Tibial nerve (tissue), 4 donors: ENCODE data around the gene TGM2. TPM values are rescaled to one million over a fixed set of nuclear protein-coding genes. Genes with fewer than 3 reads are reported as not detected.
A peak's percentile ranks its signal among the peaks of the same experiment; 100 is the strongest.

Experiments
- DNase-seq, 2 donors: peaks; one replicate each; pipeline ENCODE4 v3.0.0-alpha.2; 2019; ENCODE audit warnings: low spot score in 2 of 2
- H3K27ac ChIP-seq, 4 donors: fragments of 200-600 bp; sonication (generic) in 3 of 4; one replicate each; pipeline ENCODE4 v1.5.1; 2017 to 2019; ENCODE audit warnings: mild to moderate bottlenecking in 1 of 4
- H3K27me3 ChIP-seq, 2 donors: fragments of 200-600 bp; sonication (generic) in 1 of 2; one replicate each; pipeline versions ENCODE4 v1.5.1 to v1.6.0; 2017 to 2019
- H3K36me3 ChIP-seq, 3 donors: fragments of 200-600 bp; sonication (generic); one replicate each; pipeline ENCODE4 v1.5.1; 2018 to 2019
- H3K4me1 ChIP-seq, 4 donors: fragments of 200-600 bp; sonication (generic) in 3 of 4; one replicate each; pipeline ENCODE4 v1.5.1; 2017 to 2019
- H3K4me3 ChIP-seq, 4 donors: fragments of 200-600 bp; sonication (generic) in 3 of 4; one replicate each; pipeline ENCODE4 v1.5.1; 2017 to 2019; ENCODE audit warnings: mild to moderate bottlenecking in 1 of 4, moderate library complexity in 1 of 4
- H3K9me3 ChIP-seq, 4 donors: fragments of 200-600 bp; sonication (generic) in 3 of 4; one replicate each; pipeline ENCODE4 v1.5.1; 2017 to 2019
- EP300 ChIP-seq, 2 donors: sonication (generic); formaldehyde crosslinking; IDR thresholded peaks; one replicate each; pipeline ENCODE4 v1.6.1; 2017; ENCODE audit warnings: antibody characterized with exemption in 2 of 2, mild to moderate bottlenecking in 1 of 2
- POLR2A ChIP-seq, 2 donors: fragments of 450-650 bp; IDR thresholded peaks; one replicate each; pipeline ENCODE4 v1.6.1; 2017; ENCODE audit warnings: antibody characterized with exemption in 2 of 2, mild to moderate bottlenecking in 2 of 2, moderate library complexity in 2 of 2
- WGBS, 2 donors: methylation state at CpG; one replicate each; pipeline ENCODE4 v1.1.5; 2018; 5-methylcytosine and 5-hydroxymethylcytosine counted together
- total RNA-seq, 4 donors: library from RNA; depleted of rRNA; stranded (reverse); fragments of >200 nt; gene quantifications; one replicate each; pipeline ENCODE4 v1.1.0, GENCODE V29; 2016
- TF ChIP-seq, protein P1 (sequence below), 5 experiments: fragments of 200-600 bp in 3 of 5; fragments of 450-650 bp in 2 of 5; sonication (generic) in 3 of 5; IDR thresholded peaks; one replicate each; pipeline ENCODE4 v1.5.1; 2016 to 2019; ENCODE audit warnings: antibody characterized with exemption in 5 of 5, mild to moderate bottlenecking in 3 of 5, moderate library complexity in 2 of 5

TGM2 gene
- total RNA-seq, 4 donors from 2014 or later: 17.0 to 87.6 (median 55.8) TPM

DNA sequence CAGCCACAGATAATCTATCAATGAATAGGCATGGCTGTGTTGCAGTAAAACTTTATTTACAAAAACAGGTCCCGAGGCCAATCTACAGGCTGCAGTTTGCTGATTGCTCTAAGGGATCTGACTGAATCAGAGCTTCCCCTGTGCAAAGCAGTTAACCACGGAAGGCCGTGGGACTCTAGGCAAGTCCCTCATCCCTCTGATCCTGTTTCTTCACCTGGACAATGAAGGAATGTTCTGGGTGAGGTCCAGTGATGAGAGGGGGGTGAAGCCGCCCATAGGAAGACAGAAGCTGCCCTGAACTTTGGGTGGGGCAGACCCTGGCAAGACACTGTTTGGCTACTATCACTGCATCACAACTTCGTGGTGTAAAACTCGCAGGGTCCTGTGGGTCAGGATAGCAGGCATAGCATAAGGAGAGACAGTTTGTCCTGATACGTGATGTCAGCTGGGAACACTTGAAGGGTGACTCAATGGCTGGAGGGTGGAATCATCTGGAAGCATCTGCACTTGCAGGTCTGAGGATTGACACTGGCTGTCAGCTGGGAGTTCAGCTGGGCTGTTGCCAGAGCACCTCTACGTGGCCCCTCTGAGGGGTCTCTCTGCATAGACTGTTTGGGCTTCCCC is 33.3 kb upstream of the TGM2 start:
- WGBS, 2 donors: 78 to 89% methylated on average over 5 to 8 of the region's 8 CpGs
- Histone ChIP-seq H3K4me1 (peaks cover 0 to 13% (median 0%) of the 10 kb centered on the region in 4 donors), H3K9me3 (no peaks in the 10 kb centered on the region), H3K36me3 (no peaks in the 10 kb centered on the region), H3K27ac (no peak overlapping the region), H3K4me3 (no peak overlapping the region), H3K27me3 (no peaks in the 10 kb centered on the region)
- DNase-seq: no peak
- TF ChIP-seq POLR2A (IDR thresholded peaks at IDR 0.05) (no peak), EP300 (IDR thresholded peaks at IDR 0.05) (no peak)
- TF ChIP-seq, protein P1, sequence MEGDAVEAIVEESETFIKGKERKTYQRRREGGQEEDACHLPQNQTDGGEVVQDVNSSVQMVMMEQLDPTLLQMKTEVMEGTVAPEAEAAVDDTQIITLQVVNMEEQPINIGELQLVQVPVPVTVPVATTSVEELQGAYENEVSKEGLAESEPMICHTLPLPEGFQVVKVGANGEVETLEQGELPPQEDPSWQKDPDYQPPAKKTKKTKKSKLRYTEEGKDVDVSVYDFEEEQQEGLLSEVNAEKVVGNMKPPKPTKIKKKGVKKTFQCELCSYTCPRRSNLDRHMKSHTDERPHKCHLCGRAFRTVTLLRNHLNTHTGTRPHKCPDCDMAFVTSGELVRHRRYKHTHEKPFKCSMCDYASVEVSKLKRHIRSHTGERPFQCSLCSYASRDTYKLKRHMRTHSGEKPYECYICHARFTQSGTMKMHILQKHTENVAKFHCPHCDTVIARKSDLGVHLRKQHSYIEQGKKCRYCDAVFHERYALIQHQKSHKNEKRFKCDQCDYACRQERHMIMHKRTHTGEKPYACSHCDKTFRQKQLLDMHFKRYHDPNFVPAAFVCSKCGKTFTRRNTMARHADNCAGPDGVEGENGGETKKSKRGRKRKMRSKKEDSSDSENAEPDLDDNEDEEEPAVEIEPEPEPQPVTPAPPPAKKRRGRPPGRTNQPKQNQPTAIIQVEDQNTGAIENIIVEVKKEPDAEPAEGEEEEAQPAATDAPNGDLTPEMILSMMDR (IDR thresholded peaks at IDR 0.05): no peak

DNA sequence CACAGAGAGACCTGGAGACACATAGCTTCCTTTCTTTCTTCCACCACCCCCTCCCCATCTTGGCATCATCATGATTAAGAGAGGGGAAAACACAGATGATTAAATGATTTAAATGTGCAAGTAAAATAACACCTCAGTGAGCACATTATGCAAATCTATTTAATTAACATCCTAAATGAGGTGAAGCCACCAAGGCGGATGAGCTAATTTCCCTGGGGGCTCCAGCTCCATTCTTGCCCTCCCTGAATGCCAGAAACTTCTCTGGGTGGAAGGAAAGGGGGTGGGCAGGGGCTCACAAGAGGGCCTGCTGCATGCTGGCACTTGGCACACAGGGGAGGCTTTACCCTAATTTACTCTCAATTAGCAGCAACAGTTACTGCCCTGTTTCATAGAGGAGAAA is 32.5 kb upstream of the TGM2 start:
- WGBS, 2 donors: 83 to 95% methylated on average over 1 of the region's 1 CpG

DNA sequence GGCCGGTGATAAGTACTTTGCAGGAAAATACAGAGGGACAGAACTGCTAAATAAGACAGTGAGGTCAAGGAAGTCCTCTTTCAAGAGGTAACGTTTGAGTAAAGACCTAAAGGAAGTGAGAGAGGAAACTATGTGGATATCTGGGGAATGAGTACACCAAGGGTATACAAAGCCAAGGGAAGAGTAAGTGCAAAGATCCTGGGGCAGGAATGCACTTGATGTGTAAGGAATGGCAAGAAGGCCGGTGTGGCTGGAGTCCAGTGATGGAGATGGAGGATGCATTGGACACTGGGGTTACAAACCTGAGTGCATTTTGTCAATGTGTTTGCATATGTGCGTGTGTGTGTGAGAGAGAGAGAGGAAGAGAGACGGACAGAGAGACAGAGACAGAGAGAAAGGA is 32.1 kb upstream of the TGM2 start:
- Histone ChIP-seq H3K27me3 (no peaks in the 10 kb centered on the region), H3K9me3 (no peaks in the 10 kb centered on the region), H3K4me1 (peaks cover 0 to 13% (median 0%) of the 10 kb centered on the region in 4 donors), H3K36me3 (no peaks in the 10 kb centered on the region), H3K27ac (no peak overlapping the region), H3K4me3 (no peak overlapping the region)
- TF ChIP-seq, protein P1 (IDR thresholded peaks at IDR 0.05): no peak
- TF ChIP-seq POLR2A (IDR thresholded peaks at IDR 0.05): no peak
- TF ChIP-seq EP300 (IDR thresholded peaks at IDR 0.05): no peak
- DNase-seq: no peak
- 88% methylated on average over 5 of the region's 5 CpGs for WGBS, 2 donors

More for the DNA sequence above, 32.5 kb upstream of the TGM2 start:
- no peak for TF ChIP-seq EP300 (IDR thresholded peaks at IDR 0.05)
- H3K9me3 ChIP-seq: no peaks in the 10 kb centered on the region
- H3K4me1 ChIP-seq: peaks cover 0 to 13% (median 0%) of the 10 kb centered on the region in 4 donors
- DNase-seq: no peak
- H3K4me3 ChIP-seq: no peak overlapping the region
- no peaks in the 10 kb centered on the region for H3K36me3 ChIP-seq
- no peaks in the 10 kb centered on the region for H3K27me3 ChIP-seq
- H3K27ac ChIP-seq: no peak overlapping the region

DNA sequence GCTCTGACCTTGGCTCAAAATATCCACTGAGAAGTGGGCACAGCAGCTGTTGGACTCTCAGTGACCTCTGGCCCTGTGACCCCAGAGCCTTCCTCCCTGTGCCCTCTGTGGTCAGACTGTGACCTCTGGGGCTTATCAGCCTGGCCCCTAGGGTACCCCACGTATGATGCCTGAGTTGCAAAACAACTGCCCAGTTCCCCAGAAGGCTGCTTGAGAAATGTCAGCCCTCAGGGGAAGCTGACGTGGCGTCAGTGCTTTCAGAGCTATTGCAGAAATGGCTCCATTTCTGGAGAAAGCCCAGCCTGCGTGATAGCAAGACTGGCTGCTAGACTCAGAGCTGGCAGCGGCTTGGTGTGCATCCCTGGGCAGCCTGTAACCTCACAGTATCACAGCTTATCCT is 31.5 kb upstream of the TGM2 start:
- Histone ChIP-seq H3K4me1 (peaks cover 0 to 13% (median 0%) of the 10 kb centered on the region in 4 donors), H3K36me3 (no peaks in the 10 kb centered on the region), H3K9me3 (no peaks in the 10 kb centered on the region), H3K27me3 (no peaks in the 10 kb centered on the region), H3K4me3 (no peak overlapping the region), H3K27ac (peak overlapping the region in 3 of 4 donors; percentile 28 to 42 (median 30))
- 50 to 70% methylated on average over 3 to 5 of the region's 5 CpGs for WGBS, 2 donors
- DNase-seq: peak; percentile 73 to 76
- TF ChIP-seq EP300 (IDR thresholded peaks at IDR 0.05): peak; percentile 18 to 86
- no peak for TF ChIP-seq POLR2A (IDR thresholded peaks at IDR 0.05)
- TF ChIP-seq, protein P1 (IDR thresholded peaks at IDR 0.05): no peak

DNA sequence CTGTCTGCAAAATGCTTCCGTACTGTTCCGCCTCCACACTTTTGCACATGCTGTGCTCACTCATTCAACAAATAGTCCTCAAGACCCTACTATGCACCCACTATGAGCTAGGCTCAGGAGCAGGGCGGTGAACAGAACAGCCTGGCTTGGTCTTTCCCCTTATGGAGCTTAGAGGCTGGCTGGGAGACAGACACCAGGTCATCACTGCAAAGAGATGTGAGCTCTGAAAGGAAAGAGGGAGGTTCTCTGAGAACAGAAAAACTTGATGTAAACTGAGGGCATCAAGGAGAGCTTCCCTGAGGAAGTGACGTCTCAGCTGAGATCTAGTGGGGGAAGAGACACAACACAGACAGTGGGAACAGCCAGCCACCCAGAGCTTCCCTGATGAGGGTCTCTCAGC is 31.0 kb upstream of the TGM2 start:
- Histone ChIP-seq H3K4me3 (no peak overlapping the region), H3K27me3 (no peaks in the 10 kb centered on the region), H3K27ac (peak overlapping the region in 3 of 4 donors; percentile 28 to 42 (median 30)), H3K9me3 (no peaks in the 10 kb centered on the region), H3K36me3 (no peaks in the 10 kb centered on the region), H3K4me1 (peaks cover 0 to 13% (median 0%) of the 10 kb centered on the region in 4 donors)
- WGBS, 2 donors: 86 to 91% methylated on average over 4 of the region's 4 CpGs
- TF ChIP-seq EP300 (IDR thresholded peaks at IDR 0.05) (no peak), POLR2A (IDR thresholded peaks at IDR 0.05) (no peak)
- TF ChIP-seq, protein P1 (IDR thresholded peaks at IDR 0.05): no peak
- no peak for DNase-seq
